Measurements from ENCODE around the gene NEIL1. TPM values are rescaled to one million over a fixed set of nuclear protein-coding genes. Genes with fewer than 3 reads are reported as not detected.

Gene NEIL1
- total RNA-seq, 1 experiment from 2014 or later = 24.8 TPM

- DNase-seq (ENCODE audit: low spot score) = no peak
These were observed 43.0 kb downstream of the NEIL1 start for GRCh38 chr15:75389791-75390382.

More at GRCh38 chr15:75389791-75390382, 43.0 kb downstream of the NEIL1 start:
- ChIA-PET POLR2A (no interaction called here), CTCF (no interaction called here)
- Mint-ChIP-seq H3K36me3 (peaks cover 90% of the 10 kb centered on the region), H3K9me3 (no peaks in the 10 kb centered on the region), H3K27me3 (ENCODE audit: low read depth) (no peaks in the 10 kb centered on the region), H3K4me1 (no peaks in the 10 kb centered on the region), H3K4me3 (no peak overlapping the region), H3K27ac (no peak overlapping the region)
- no peak for TF ChIP-seq AFF4 (CRISPR knock-in tag; IDR thresholded peaks at IDR 0.05; ENCODE audit: borderline replicate concordance)
- no peak for TF ChIP-seq ZBTB43 (CRISPR knock-in tag; IDR thresholded peaks at IDR 0.05)
- no peak for TF ChIP-seq PRDM15 (CRISPR knock-in tag; IDR thresholded peaks at IDR 0.05)
- no peak for TF ChIP-seq ZNF423 (CRISPR knock-in tag; IDR thresholded peaks at IDR 0.05)
- no peak for TF ChIP-seq RELA (CRISPR knock-in tag; IDR thresholded peaks at IDR 0.05; ENCODE audit: borderline replicate concordance)
- TF ChIP-seq ZNF138 (CRISPR knock-in tag; conservative IDR thresholded peaks at IDR 0.05) = no peak
- no peak for TF ChIP-seq ZNF425 (CRISPR knock-in tag; conservative IDR thresholded peaks at IDR 0.05)
- TF ChIP-seq STAT6 (CRISPR knock-in tag; conservative IDR thresholded peaks at IDR 0.05; ENCODE audit: low read depth) = no peak
- TF ChIP-seq ZNF219 (CRISPR knock-in tag; IDR thresholded peaks at IDR 0.05; ENCODE audit: borderline replicate concordance) = no peak
- TF ChIP-seq AR (CRISPR knock-in tag; IDR thresholded peaks at IDR 0.05) = no peak
- no peak for TF ChIP-seq SMAD3 (CRISPR knock-in tag; IDR thresholded peaks at IDR 0.05; ENCODE audit: borderline replicate concordance)
- TF ChIP-seq ATF2 (CRISPR knock-in tag; IDR thresholded peaks at IDR 0.05; ENCODE audit: borderline replicate concordance, low read depth) = no peak
- no peak for TF ChIP-seq JAZF1 (CRISPR knock-in tag; IDR thresholded peaks at IDR 0.05)
- TF ChIP-seq ETV6 (CRISPR knock-in tag; IDR thresholded peaks at IDR 0.05) = no peak
- TF ChIP-seq ELF4 (CRISPR knock-in tag; IDR thresholded peaks at IDR 0.05; ENCODE audit: low read depth) = no peak
- TF ChIP-seq IRF1 (CRISPR knock-in tag; IDR thresholded peaks at IDR 0.05) = no peak
- no peak for ATAC-seq
